Occipital lobe (tissue), 2 donors: ENCODE data around the gene GMDS. TPM values are rescaled to one million over a fixed set of nuclear protein-coding genes. Genes with fewer than 3 reads are reported as not detected.

Experiments used
- DNase-seq: peaks from one replicate; lab custom pipeline; 2025; lab: John Stamatoyannopoulos, UW
- total RNA-seq: library from RNA; depleted of rRNA; stranded (reverse); fragments of >200 nt; gene quantifications from one replicate; pipeline ENCODE4 v1.2.3, GENCODE V29; 2014

Gene GMDS
- total RNA-seq, 1 donor from 2014 or later = 6.1 TPM

DNA sequence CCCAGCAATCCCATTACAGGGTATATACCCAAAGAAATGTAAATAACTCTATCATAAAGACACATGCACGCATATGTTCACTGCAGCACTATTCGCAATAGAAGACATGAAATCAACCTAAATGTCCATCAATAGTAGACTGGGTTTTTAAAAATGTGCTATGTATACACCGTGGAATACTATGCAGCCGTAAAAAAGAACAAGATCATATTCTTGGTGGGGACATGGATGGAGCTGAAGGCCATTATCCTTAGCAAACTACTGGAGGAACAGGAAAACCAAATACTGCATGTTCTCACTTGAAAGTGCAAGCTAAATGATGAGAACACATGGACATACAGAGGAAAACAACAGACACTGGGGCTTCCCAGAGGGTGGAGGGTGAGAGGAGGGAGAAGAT is 201.2 kb downstream of the GMDS start:
- DNase-seq = no peak

DNA sequence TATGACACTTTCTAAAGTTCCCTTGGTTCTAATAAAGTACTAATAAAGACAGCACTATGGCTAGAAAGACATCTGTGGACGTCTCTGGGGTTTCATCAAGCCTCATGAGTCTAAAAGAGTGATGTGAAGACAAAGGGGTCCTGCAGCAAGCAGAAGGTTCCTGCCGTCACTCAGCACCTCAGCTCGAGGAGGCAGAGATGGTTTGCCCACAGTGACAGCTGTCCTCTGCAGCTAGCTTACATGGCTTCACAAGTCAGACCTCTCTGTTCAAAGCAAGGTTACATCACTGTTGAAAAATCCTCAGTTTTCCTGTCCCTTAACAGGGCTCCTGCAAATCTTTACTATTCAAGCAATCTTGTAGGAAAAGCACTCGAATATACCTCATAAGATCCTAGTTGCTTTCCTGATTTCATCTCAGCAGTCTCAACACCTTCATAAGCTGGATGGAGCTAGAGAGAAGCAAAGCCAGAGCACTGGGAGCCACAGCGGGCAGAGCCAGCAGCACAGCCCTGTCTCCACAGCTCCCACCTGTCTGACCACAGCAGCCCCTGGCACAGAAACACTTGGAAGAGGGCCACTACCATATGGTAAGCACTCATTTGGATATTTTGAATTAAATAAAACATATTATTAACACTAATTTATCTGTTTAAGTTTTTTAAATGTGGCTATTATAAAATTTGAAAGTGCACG is 202.3 kb downstream of the GMDS start:
- no peak for DNase-seq

DNA sequence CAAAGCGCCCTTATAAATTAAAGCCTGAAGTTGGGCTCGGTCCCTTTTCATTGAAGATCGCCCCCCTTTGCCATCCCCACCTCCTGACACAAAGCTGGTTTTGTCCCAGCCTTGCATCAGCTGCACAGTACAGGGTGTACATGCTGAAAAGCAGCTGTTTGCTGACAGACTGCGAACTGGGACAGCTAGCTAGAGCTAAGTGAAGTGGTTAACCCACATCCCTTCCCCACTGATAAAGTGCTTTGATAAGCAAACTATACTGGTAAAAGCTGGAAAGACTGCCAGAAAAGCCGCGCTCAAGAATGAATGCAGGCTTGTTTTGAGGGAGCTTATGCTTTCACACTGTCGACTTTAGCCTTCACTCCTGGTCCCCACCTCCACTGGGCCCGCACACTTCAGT is 207.3 kb downstream of the GMDS start:
- DNase-seq = no peak

DNA sequence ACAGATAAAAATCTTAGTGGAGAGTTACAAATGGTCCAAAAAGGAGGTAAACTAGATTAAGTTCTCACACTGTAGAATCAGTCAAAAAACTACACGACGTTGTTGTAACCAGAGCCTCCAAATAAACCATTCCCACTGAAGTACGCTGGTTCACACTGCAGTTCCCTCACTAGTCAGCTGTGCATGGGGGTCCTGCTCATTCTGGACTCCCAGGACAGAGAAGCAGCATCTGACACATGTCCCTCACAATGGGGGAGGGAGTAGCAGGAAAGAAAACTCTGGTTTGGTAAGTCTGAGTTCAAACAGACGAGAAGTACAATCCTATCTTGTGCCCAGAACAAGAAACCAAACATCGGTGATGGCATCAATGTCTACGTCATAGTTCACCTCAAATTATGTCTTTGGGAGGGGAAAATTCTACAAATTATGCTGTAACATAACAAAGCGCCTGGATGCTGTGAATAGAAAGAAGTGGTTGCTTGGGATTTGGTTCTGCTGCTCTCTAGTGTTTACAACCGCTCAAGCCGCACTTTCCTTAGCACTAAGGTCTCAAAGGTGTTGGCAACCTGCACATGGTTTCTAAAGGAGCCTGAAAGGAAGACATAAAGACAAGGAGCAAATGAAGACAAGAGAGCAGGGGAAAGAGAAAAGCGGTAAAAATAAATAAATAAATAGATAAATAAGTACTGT is 208.0 kb downstream of the GMDS start:
- no peak for DNase-seq

DNA sequence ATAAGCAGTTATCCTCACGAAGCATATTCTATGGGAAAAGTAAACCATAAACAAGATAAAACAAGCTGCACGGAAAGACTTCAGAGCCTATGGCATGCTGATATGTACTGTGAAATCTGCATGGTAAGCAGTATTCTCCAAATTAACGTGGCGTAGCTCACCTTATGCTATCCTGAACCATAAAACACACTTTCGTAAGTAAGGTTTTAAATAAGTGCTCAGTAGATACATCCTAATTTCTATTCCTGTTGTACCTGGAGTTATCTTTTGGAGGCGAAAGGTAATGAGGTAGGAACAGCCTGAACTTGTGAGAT is 208.7 kb downstream of the GMDS start:
- no peak for DNase-seq

DNA sequence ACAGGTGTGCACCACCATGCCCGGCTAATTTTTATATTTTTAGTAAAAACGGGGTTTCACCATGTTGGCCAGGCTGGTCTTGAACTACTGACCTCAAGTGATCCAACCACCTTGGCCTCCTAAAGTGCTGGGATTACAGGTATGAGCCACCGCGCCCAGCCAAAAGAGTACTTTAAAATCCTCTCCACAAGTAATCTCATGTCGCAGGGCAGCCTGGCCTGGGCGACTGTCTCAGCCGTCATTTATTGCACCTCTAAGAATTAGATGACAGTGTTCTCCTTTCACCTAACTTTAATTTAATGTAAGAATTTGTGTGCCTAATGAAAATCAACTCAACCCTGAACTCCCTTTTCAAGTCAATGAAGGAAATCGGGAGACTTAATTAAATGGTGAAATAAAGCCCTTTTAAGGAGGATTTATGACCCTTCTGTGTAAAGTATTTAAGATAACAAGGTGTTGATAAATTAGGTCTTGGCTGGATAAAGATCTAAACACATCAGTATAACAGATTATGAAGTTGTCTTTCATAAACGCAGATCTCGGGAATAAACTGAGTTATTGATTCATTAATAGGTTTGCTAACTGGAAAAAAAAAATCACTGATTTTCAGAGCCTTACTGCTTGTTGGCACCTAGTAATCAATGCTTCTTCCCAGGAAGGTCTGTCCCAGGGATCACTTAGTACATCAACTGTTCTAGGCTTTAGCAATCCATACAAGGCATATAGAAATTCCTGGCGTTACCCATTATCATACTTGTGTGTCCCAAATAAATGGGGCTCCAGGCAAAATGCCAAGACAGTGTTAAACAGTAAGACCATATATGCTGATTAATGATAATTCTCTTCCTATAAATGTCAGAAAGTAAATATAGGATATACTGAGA is 209.3 kb downstream of the GMDS start:
- no peak for DNase-seq

DNA sequence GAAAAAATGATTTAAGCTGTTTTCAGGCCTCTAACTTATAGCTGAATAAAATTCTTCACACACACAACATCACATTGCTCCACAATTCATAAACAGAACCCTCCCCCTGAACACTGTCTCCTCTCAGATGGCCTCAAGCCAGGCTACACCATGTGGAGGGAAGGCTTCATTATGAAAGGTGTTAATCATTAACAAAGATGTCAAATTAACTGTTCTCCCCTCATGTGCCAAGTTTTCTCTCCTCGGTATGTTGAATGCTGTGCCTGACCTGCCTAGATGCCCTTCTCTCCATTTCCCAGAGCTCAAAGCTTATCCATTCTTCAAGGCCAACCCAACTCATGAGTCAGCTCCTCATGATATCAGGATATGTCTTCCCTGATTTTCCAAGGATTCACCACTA is 210.4 kb downstream of the GMDS start:
- DNase-seq = no peak

DNA sequence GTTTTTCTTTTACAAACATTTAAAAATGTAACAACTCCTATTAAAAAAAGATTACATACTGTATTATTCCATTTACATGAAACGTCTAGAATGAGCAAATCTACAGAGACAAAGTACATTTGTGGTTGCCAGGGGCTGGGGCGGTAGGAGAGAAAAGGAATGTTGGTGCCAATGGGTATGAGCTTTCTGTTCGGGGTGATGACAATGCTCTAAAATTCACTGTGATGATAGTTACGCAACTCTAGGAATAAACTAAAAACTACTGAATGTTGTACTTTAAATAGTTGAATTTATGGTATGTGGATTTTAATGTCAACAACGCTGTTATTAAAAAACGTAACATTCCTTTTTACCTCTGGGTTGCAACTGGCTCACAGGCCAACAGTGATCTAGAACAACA is 211.1 kb downstream of the GMDS start:
- DNase-seq = no peak

DNA sequence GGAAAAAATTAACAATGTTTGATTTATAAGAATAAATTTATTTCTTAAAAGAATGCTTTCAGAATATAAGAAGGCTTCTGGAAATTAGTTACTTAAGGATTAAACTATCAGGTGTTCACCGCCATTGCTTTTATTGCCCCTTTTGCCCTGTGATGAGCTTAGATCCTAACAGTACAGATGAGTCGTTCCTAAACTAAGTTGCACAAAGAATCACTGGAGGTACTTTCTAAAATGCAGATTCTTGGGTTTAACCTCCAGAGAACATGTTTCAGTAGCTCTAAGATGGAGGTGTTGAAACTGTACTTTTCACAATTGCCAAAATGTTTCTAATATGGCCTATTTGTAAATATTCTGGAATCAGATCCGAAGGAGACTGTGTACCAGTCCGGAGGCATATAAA is 211.9 kb downstream of the GMDS start:
- DNase-seq = no peak

DNA sequence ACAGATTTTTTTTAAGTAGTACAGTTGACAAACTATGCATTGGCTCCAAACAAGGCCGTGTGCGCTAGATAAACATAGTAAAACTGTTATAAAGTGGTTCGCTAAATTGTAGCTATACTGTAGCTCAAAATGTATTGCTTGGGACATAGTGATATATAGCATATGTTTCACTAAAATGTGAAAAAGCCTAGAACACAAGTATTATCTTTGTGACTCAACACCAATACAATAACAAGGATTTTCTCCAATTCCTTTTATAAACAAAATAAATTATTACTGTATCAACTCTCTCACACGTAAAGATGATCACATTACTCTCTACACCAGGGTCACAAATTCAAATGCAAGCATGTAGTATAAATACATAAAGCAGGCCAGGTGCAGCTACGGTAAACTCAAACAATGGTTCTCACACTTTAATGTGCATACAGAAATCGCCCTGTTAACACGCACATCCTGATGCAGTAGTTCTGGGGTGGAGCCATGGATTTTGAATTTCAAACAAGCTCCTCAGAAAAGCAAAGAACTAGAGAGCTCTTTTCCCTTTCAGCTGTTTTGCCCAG is 214.6 kb downstream of the GMDS start:
- DNase-seq = no peak

DNA sequence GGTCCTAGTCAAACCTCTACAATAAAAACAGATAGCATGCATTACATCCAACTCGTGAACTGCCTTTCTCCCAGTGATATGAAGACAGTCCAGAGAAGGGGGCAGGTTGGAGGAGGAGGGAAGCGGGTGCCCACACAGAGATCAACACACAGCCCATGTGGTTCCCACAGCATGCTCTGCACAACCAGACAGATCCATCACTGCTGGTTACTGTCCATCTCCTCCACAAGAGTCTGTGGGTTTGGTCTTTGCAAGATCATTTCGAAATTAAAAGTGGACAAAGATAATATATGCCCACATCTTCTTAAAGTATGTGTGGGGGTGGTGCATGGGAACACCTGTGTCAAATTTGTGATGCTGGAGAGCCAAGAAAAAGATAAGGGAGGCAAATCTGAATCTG is 215.5 kb downstream of the GMDS start:
- no peak for DNase-seq

DNA sequence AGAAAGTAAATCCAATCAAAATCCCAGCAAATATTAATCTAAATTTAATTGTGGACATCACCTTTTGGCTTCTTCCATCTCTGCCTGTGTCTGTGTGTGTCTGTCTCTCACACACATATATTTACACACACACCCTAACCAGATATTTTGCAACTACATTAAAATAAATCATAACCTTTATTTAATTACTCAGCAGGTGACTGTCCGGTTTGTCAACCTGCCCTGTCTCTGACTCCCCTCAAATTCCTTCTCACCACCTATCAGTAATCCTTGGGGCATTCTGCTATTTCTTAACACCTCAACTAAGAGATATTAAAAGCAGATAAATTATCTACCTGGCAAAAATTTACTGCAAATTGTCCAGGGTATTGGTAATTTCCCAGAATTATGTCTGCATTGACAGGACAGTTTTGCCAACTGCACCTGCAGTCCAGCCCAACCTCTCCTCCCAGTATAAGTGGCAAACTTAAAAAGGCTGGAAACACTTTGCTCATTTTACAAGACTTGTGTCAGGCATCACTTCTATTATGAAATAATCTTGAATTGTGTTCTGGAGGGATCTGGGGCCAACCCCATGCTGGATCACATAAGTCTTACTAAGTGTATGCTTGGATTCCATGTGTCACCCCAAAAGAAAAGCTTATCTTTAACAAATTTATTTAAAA is 216.1 kb downstream of the GMDS start:
- DNase-seq = no peak

DNA sequence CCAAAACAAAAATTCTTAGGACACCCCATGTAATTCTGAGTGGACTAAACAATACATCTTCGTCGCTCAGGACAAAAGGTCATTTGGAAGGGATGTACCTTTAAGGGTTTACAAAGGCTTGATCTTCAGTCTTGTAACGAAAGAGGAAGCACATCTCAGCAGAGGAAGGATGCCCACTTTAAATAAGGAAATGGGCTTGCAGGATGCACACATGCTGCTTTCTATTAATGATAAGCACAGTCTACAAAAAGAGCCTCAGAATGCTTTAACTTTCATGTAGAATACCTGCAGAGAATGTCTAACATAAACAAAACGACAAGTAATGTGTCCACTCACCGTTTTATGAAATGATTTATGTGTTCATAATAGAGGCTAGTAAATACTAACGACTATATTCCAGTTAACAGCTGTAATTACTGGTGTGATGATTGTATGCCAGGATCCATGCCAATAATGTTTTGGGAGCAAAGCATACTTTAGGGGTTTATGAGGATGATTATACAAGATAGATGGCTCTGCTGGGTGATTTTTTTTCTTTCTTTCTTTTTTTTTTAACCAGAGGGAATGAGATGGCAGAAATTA is 216.9 kb downstream of the GMDS start:
- DNase-seq = no peak

DNA sequence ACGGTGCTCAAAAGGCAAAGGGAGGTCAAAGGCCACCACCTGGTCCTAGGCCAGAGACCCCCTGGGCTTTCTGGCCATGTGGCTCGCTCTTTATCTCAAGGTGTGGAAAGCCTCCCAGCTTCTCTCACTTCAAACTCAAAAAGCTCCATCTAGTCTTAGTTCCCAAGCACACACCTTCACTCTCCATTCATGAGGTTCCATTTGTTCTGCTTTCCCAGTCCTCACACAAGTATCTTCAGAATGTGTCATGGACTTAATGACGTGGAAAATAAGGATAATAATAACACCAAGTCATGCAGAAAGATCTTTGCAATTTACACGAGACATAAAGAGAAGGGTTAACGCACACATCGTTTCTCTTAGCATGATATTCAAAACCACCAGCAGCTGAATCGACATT is 219.3 kb downstream of the GMDS start:
- DNase-seq = no peak

DNA sequence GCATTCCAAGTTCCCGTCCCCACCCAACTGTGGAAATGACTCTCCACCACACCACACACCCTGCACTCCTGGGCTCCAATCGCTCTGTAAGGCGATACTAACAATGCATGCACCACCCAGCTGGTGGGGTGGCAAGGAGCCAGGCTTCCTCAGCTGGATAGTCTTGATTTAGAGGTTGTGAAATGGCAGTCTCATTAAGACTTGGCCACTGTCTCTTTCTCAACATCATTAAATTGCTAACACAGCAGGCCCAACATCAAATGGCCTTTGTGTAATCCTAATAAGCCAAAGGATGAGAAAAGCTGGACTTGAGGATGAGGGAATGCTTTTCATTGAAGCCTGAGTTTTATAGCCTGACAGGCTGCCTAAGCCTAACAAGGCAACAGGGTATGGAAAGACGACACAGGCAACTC is 223.7 kb downstream of the GMDS start:
- peak; percentile 1 for DNase-seq

DNA sequence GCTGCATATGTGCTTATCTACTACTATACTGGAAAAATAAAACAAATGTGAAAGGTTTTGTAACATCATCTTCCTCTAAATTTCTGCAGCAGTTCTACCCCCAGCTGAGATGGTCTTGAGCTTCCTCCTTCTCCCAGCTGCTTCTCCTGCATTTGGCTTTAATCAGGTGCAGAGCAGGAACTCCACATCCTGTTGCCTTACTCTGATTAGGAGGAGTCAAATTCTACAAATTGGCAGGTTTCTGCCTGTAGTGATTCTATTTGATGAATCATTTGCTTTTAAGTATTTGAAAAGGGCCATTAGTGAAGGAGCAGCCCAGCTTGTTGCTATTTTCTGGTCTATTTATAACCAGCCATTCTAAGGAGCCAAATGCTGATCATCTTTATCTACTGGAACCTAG is 224.5 kb downstream of the GMDS start:
- no peak for DNase-seq

DNA sequence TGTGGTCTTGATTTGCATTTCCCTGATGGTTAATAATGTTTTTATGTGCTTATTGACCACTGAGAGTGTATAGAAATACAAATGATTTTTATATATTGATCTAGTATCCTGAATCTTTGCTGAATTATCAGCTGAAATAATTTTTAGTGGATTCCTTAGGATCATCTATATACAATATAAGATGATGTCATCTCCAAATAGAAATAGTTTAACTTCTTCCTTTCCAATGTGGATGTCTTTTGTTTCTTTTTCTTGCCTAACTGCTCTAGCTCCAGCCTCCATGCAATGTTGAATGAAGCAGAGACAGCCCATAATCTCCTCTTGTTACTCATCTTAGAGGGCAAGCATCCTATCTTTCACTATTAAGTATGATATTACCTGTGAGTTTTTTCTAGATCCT is 226.4 kb downstream of the GMDS start:
- DNase-seq = no peak

DNA sequence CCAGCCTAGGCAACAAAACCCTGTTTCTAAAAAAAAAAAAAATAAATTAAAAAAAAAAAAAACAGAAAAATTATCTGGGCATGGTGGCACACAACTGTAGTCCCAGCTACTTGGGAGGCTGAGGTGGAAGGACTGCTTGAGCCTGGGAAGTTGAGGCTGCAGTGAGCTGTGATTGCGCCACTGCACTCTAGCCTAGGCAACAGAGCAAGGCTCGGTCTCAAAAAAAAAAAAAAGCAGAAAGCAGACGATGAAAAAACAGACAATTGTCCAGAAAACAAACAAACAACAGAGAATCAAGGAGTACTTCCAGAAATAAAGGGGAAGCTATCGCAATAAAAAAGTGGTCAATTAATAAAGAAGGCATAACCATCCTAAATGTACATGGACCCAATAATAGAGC is 229.4 kb downstream of the GMDS start:
- DNase-seq = no peak

DNA sequence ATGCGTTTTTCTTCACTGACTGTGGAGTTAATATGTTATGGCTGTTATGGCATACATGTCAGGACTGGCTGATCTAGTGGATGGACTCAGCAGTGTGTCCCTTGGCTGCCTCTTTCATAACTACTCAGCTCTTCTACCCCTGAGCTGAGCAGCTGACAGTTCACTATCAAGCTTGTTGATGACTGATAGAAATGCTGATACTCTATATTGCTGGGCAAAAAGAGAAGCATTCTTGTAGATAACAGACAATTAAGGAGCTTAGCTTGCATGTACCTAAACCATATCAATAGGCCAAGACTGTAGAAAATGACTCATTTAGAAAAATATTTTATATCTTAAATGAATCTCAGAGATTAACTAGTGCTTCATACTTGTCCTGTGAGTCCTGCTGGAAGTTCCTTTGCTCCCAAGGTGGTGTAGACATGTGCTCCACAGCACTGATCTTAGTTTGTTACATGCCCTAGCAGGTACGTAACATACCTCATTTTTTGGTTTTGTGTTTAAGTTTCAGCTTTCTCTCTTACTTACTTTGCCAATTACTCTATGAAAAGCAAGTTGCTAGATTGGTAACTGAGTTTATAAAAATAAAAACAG is 236.9 kb downstream of the GMDS start:
- no peak for DNase-seq

DNA sequence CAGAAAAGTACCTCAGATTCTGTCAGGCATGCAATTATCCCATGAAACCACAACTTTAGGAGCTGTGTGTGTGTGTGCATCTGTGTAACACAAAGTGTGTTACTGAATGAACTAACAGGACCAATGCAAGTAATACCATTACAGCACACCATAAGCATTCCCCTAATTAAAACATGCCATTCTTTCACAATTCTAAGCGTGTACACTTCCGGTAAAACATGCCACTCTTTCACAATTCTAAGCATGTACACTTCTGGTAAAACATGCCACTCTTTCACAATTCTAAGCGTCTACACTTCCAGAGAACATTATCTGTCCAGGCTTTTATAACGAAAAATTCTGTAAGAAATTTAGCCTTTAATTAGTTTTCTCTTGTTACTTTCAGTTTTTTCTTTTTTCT is 238.2 kb downstream of the GMDS start:
- no peak for DNase-seq

DNA sequence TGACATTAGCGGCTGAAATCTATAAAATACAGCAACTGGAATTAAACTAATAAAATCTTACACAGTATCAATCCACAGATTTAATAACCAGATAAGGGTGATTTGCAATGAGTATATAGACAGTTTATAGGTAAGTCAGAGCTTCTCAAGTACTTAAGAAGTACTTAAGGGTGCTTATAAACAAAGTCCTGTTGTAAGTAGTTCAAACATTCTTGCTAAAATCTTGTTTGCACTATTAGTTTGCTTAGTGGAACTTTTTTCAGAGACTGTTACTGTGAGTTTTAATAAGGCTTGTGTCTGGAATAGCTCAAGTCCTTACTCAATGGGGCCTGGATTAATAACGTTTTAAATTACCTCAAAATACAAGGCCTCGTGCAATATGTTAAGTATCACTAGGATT is 240.5 kb downstream of the GMDS start:
- DNase-seq = no peak
